ENCODE results near the gene GPR17.

GPR17 gene

GRCh38 chr2:127608061-127609030 lies 37.6 kb upstream of the GPR17 start:
- ChIA-PET CTCF (interaction anchor here (1.2 kb wide), 1 partner anchor 17 kb away, joined by 3 read pairs; no protein-coding TSS in a partner anchor), POLR2A (ENCODE audit: low non-redundant PET) (no interaction called here)
- no peak overlapping the region for H3K27ac ChIP-seq
- DNase-seq (ENCODE audit: low spot score): no peak
- no peak for TF ChIP-seq CTCF (conservative IDR thresholded peaks at IDR 0.05; ENCODE audit: low read depth)

- ChIA-PET POLR2A (ENCODE audit: low non-redundant PET) (no interaction called here), CTCF (interaction anchor here (0.7 to 1.5 kb wide), 3 partner anchors 18 to 295 kb away, joined by 3 to 5 read pairs (median 3); no protein-coding TSS in a partner anchor)
- no peak for DNase-seq (ENCODE audit: low spot score)
- no peak for TF ChIP-seq CTCF (conservative IDR thresholded peaks at IDR 0.05; ENCODE audit: low read depth)
- no peak overlapping the region for H3K27ac ChIP-seq
Measured at GRCh38 chr2:127609031-127609751, 36.8 kb upstream of the GPR17 start.

GRCh38 chr2:127609818-127610217 lies 36.1 kb upstream of the GPR17 start:
- CTCF ChIA-PET: interaction anchor here (1.4 to 1.5 kb wide), 2 partner anchors 19 to 40 kb away, joined by 3 to 5 read pairs; no protein-coding TSS in a partner anchor

GRCh38 chr2:127610561-127610960 lies 35.4 kb upstream of the GPR17 start:
- no peak for DNase-seq (ENCODE audit: low spot score)
- H3K27ac ChIP-seq: no peak overlapping the region
- ChIA-PET CTCF (interaction anchor here (1.4 to 1.5 kb wide), 2 partner anchors 19 to 39 kb away, joined by 3 to 5 read pairs; no protein-coding TSS in a partner anchor), POLR2A (ENCODE audit: low non-redundant PET) (no interaction called here)
- TF ChIP-seq CTCF (conservative IDR thresholded peaks at IDR 0.05; ENCODE audit: low read depth): no peak

More at GRCh38 chr2:127609818-127610217, 36.1 kb upstream of the GPR17 start:
- no peak overlapping the region for H3K27ac ChIP-seq
- POLR2A ChIA-PET (ENCODE audit: low non-redundant PET): no interaction called here
- no peak for DNase-seq (ENCODE audit: low spot score)
- no peak for TF ChIP-seq CTCF (conservative IDR thresholded peaks at IDR 0.05; ENCODE audit: low read depth)

GRCh38 chr2:127611076-127611925 lies 34.7 kb upstream of the GPR17 start:
- CTCF ChIA-PET: interaction anchor here (1.4 to 1.5 kb wide), 2 partner anchors 20 to 39 kb away, joined by 3 to 5 read pairs; no protein-coding TSS in a partner anchor

More at GRCh38 chr2:127611076-127611925, 34.7 kb upstream of the GPR17 start:
- no peak for TF ChIP-seq CTCF (conservative IDR thresholded peaks at IDR 0.05; ENCODE audit: low read depth)
- no peak overlapping the region for H3K27ac ChIP-seq
- DNase-seq (ENCODE audit: low spot score): no peak
- POLR2A ChIA-PET (ENCODE audit: low non-redundant PET): no interaction called here
